Nephron (organoid): Measurements from ENCODE around the gene CEBPG.

ENCODE experiments used
- H3K27ac Mint-ChIP-seq, 3 experiments: 2 replicates each; pipeline ENCODE4 v1.8.0; 2020; ENCODE audit warnings: mixed read lengths in 3 of 3, mild to moderate bottlenecking in 2 of 3, moderate library complexity in 1 of 3
- H3K27me3 Mint-ChIP-seq: 2 replicates; pipeline ENCODE4 v1.8.0; 2021; ENCODE audit warnings: low read depth, mild to moderate bottlenecking, moderate library complexity, mixed read lengths
- H3K36me3 Mint-ChIP-seq: 2 replicates; pipeline ENCODE4 v1.8.0; 2020; ENCODE audit warnings: low read depth, mixed read lengths
- H3K4me1 Mint-ChIP-seq: 2 replicates; pipeline ENCODE4 v1.8.0; 2020; ENCODE audit warnings: mixed read lengths
- H3K4me3 Mint-ChIP-seq, 3 experiments: 2 replicates each; pipeline ENCODE4 v1.8.0; 2020; ENCODE audit warnings: mild to moderate bottlenecking in 3 of 3, mixed read lengths in 3 of 3, moderate library complexity in 2 of 3
- H3K9me3 Mint-ChIP-seq: 2 replicates; pipeline ENCODE4 v1.8.0; 2020; ENCODE audit warnings: mixed read lengths
- TF ChIP-seq, protein P1 (sequence below), 3 experiments: fragments of 200-600 bp; sonication (generic); IDR thresholded peaks; one replicate each; pipeline ENCODE4 v1.5.0; 2021; ENCODE audit warnings: antibody characterized with exemption in 3 of 3; ENCODE audit not compliant: unreplicated experiment in 3 of 3

The CEBPG gene

DNA sequence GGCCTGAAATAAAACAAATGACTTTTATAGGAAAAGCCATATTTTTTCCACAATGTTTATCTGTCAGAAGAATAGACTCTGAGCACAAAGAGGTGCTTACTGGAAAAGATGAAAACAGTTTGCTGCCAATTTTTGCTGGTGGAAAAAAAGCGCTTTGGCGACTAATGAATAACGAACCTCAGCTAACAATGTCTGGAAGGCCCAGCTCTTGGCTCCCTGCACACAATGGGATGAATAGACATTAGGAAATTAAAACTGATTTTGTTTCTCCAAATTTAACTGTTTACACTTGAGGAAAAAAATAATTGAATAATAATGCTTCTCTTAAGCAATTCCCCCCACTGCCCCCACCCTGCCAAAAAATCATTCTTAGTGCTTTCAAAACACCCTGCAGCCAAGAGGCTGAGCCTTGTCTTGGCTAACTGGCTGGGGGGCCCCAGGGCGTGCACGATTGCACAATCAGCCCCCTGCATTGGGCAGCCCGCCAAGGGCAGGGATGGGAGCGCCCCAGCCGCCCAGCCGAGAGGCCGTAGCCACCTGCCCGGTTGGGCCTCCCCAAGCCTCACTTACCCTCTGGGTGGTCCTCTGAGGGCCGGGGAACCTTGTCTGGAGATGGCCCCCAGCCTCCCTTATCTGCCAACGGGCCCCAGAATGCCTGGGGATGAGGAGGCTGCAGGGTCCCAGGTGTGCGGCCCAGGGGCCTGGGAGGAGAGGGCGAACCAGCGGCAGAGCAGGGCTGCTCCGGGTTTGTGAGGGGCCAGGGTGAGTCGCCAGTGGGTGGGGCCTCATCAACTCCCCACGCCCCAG is 16.8 kb downstream of the CEBPG start:
- H3K27me3 Mint-ChIP-seq: peaks cover 7% of the 10 kb centered on the region
- peak overlapping the region in 1 of 3 experiments; percentile 38 for H3K4me3 Mint-ChIP-seq
- peaks cover 18% of the 10 kb centered on the region for H3K4me1 Mint-ChIP-seq
- H3K9me3 Mint-ChIP-seq: no peaks in the 10 kb centered on the region
- H3K36me3 Mint-ChIP-seq: peaks cover 4% of the 10 kb centered on the region
- TF ChIP-seq, protein P1, sequence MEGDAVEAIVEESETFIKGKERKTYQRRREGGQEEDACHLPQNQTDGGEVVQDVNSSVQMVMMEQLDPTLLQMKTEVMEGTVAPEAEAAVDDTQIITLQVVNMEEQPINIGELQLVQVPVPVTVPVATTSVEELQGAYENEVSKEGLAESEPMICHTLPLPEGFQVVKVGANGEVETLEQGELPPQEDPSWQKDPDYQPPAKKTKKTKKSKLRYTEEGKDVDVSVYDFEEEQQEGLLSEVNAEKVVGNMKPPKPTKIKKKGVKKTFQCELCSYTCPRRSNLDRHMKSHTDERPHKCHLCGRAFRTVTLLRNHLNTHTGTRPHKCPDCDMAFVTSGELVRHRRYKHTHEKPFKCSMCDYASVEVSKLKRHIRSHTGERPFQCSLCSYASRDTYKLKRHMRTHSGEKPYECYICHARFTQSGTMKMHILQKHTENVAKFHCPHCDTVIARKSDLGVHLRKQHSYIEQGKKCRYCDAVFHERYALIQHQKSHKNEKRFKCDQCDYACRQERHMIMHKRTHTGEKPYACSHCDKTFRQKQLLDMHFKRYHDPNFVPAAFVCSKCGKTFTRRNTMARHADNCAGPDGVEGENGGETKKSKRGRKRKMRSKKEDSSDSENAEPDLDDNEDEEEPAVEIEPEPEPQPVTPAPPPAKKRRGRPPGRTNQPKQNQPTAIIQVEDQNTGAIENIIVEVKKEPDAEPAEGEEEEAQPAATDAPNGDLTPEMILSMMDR (IDR thresholded peaks at IDR 0.05; ENCODE audit: unreplicated experiment in 3 of 3): no peak
- H3K27ac Mint-ChIP-seq: peak overlapping the region in 2 of 3 experiments; percentile 90 to 92

DNA sequence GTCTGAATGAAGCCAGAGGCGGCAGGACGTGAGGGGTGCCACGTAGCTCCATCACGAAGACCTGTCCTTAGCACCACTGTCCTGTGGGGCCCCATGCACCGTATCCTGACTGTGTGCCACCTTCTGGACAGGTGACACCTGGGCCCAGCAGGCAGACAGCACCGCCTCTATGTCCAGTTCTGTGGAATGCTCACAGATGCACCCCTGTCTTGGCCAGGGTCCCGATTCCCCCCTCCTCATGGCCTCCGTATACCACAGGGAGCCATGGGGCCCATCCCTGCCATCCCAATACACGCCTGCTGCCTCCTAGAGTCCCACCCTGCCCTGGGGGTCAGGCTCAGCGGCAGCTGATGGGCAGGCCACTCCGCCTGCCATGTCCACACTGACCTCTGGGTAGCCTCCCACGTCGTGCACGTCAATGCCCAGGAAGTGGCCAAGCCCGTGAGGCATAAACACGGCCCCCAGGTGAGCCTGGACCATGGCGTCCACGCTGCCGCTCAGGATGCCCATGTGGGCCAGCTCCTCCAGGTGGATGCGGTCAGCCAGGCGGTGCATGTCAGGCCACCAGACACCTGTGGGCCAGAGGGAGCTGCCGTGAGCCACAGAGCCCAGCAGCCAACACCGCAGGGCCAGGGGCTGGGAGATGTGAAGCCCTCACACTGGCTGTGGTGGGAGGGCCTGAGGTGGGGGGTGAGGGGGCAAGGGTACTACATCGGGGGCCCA is 17.6 kb downstream of the CEBPG start:
- Mint-ChIP-seq H3K4me3 (no peak overlapping the region), H3K36me3 (peaks cover 4% of the 10 kb centered on the region), H3K9me3 (no peaks in the 10 kb centered on the region), H3K4me1 (peaks cover 18% of the 10 kb centered on the region), H3K27me3 (peaks cover 7% of the 10 kb centered on the region), H3K27ac (no peak overlapping the region)
- TF ChIP-seq, protein P1 (IDR thresholded peaks at IDR 0.05; ENCODE audit: unreplicated experiment in 3 of 3): no peak

DNA sequence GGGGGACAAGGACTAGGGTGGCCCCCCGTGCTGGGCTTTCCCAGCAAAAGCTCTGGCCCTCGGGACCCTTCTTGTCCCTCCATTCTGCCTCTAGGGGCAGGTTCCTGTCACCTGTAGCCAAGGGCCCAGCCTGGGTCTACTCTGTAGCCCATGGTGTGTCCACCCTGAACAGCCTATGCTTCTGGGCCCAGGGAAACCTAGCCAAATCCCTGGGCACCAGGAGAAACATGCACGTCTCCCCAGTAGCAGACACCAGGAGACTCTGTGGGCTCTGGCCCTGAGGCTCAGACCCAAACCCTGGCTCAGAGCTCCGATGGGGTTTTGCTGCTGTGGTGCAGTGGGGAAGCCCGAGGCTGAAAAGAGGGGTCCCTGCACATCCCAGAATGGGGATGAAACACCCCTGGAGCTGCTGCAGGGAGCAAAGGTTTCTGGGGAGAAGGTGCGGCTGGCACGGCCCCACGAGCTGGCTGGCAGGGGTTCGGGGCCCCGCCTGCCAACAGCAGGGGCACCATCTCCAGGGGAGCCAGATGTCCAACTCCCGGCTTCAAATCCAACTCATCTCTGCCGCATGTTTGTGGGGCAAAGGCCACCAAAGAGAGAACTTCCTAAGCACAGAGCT is 18.2 kb downstream of the CEBPG start:
- Mint-ChIP-seq H3K36me3 (peaks cover 4% of the 10 kb centered on the region), H3K4me3 (no peak overlapping the region), H3K27me3 (peaks cover 7% of the 10 kb centered on the region), H3K9me3 (no peaks in the 10 kb centered on the region), H3K4me1 (peaks cover 18% of the 10 kb centered on the region), H3K27ac (peak overlapping the region in 1 of 3 experiments; percentile 47)
- TF ChIP-seq, protein P1 (IDR thresholded peaks at IDR 0.05; ENCODE audit: unreplicated experiment in 3 of 3): no peak

DNA sequence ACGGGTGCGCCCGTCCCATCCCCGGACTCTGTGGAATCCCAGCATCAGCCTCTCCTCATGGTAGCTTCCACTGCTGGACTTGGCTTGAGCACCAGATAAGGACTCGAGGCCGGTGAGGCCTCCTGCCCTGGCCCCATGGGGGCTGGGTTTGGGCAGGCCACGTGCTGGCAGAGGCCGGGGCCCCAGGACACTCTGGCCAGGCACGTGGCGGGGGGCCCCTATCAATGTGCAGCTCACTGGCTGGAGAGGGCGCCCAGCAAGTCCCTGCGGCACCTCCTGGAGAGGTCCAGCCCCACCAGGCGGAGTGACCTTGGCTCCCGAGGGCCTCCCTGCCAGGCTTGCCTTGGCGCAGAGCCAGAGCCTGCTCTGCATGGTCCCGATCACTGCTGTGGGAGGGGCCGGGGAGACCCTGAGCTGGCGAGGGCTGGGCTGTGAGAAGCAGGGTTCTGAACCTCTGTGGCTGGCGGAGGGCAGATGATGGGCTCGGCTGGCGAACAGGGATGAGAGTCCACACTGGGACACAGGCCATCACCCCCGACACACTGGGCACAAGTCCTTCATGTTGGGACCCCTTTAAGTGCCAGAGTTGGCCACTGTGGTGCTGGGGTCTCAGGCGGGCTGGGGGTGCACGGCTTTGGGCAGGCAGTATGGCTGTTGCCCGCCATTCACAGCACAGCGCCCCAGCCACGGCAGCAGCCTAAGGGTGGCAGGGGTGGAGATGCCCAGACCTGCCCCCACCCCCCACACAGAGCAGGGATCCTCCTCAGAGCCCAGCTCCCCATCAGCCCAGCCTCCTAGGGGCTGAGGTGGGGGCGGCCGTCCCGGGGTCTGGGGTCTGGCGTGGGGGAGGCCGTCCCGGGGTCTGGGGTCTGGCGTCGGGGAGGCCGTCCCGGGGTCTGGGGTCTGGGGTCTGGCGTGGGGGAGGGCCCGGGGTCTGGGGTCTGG is 19.1 kb downstream of the CEBPG start:
- Mint-ChIP-seq H3K4me3 (no peak overlapping the region), H3K36me3 (no peaks in the 10 kb centered on the region), H3K4me1 (peaks cover 18% of the 10 kb centered on the region), H3K27me3 (peaks cover 7% of the 10 kb centered on the region), H3K27ac (peak overlapping the region in 1 of 3 experiments; percentile 47), H3K9me3 (no peaks in the 10 kb centered on the region)
- TF ChIP-seq, protein P1 (IDR thresholded peaks at IDR 0.05; ENCODE audit: unreplicated experiment in 3 of 3): no peak

DNA sequence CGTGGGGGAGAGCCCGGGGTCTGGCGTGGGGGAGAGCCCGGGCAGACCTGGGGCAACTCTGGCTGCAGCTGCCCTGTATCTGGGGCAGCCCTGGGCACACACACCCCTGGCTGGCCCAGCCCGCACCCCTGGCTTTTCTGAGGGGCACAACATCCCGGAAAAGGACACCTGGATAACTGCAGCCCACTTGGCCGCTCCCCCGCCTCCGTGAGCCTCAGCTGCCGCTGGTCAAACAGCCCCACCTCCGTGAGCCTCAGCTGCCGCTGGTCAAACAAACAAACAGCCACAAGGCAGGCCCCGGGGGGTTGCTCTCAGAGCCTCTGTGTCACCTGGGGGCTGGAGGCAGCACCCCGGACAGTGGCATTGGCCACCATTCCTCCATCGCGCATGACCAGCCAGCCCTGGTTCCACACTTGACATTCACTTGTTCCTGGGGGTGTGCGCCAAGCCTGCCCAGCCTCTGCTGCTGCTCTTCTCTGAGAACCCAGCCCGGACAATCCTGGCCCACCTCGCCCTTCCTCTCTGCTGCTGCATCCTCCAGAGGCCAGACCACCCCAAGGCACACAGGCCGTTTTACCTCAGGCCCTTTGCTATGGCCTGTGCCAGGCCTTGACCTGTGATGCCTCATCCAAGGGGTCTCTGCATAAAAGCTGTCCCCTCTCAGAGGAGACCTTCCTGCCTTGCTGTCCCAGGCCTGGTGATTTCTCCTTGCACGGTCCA is 19.9 kb downstream of the CEBPG start:
- H3K36me3 Mint-ChIP-seq: no peaks in the 10 kb centered on the region
- H3K9me3 Mint-ChIP-seq: no peaks in the 10 kb centered on the region
- H3K4me1 Mint-ChIP-seq: peaks cover 23% of the 10 kb centered on the region
- no peak overlapping the region for H3K4me3 Mint-ChIP-seq
- H3K27ac Mint-ChIP-seq: peak overlapping the region in 2 of 3 experiments; percentile 39 to 65
- H3K27me3 Mint-ChIP-seq: peaks cover 7% of the 10 kb centered on the region
- TF ChIP-seq, protein P1 (IDR thresholded peaks at IDR 0.05; ENCODE audit: unreplicated experiment in 3 of 3): no peak
